Right atrium auricular region (tissue), 2 donors: Measurements from ENCODE around the gene DCAF6. TPM values are rescaled to one million over a fixed set of nuclear protein-coding genes. Genes with fewer than 3 reads are reported as not detected.

Source experiments
- DNase-seq: peaks from one replicate; pipeline ENCODE4 v3.0.0-alpha.2; 2019; ENCODE audit warnings: low spot score
- H3K27ac ChIP-seq, 2 donors: fragments of 200-600 bp; sonication (generic); 1 replicate in 1 of 2; 2 replicates in 1 of 2; pipeline ENCODE4 v1.5.1; 2016 to 2019
- H3K27me3 ChIP-seq, 2 donors: fragments of 200-600 bp; sonication (generic); one replicate each; pipeline versions ENCODE4 v1.5.1 to v1.6.0; 2017 to 2019
- H3K36me3 ChIP-seq: fragments of 200-600 bp; sonication (generic); one replicate; pipeline ENCODE4 v1.5.1; 2016
- H3K4me1 ChIP-seq, 2 donors: fragments of 200-600 bp; sonication (generic); one replicate each; pipeline versions ENCODE4 v1.5.1 to v1.6.0; 2017 to 2019
- H3K4me3 ChIP-seq, 2 donors: fragments of 200-600 bp; sonication (generic); 1 replicate in 1 of 2; 2 replicates in 1 of 2; pipeline ENCODE4 v1.5.1; 2017 to 2019; ENCODE audit warnings: mild to moderate bottlenecking in 1 of 2, moderate library complexity in 1 of 2
- H3K9me3 ChIP-seq, 2 donors: fragments of 200-600 bp; sonication (generic); one replicate each; pipeline ENCODE4 v1.5.1; 2019
- total RNA-seq, 2 donors: library from RNA; depleted of rRNA; stranded (reverse); fragments of >200 nt; gene quantifications; one replicate each; pipeline ENCODE4 v1.1.0, GENCODE V29; 2016
- TF ChIP-seq, protein P1 (sequence below), 2 donors: fragments of 200-600 bp; sonication (generic); IDR thresholded peaks; one replicate each; pipeline ENCODE4 v1.5.1; 2019; ENCODE audit warnings: antibody characterized with exemption in 2 of 2

DCAF6 gene
- total RNA-seq, 2 donors from 2014 or later, result 126 to 161 TPM

DNA sequence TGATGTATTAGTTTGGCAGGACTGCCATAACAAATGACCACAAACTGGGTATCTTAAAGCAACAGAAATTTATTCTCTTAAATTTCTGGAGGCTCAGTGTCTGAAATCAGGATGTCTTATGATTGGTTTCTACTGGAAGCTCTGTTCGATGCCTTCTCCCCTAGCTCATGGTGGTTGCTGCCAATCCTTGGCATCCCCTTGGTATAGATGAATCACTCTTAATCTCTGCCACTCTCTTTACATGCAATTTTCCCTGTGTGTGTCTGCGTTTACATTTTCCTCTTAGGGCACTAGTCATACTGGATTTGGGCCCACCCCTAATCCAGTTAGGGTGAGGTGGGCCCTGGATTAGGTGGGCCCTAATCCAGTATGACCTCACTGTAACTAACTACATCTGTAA is 55.1 kb downstream of the DCAF6 start:
- no peak overlapping the region for H3K4me3 ChIP-seq
- H3K36me3 ChIP-seq, result peaks cover 17% of the 10 kb centered on the region
- no peaks in the 10 kb centered on the region for H3K27me3 ChIP-seq
- TF ChIP-seq, protein P1, sequence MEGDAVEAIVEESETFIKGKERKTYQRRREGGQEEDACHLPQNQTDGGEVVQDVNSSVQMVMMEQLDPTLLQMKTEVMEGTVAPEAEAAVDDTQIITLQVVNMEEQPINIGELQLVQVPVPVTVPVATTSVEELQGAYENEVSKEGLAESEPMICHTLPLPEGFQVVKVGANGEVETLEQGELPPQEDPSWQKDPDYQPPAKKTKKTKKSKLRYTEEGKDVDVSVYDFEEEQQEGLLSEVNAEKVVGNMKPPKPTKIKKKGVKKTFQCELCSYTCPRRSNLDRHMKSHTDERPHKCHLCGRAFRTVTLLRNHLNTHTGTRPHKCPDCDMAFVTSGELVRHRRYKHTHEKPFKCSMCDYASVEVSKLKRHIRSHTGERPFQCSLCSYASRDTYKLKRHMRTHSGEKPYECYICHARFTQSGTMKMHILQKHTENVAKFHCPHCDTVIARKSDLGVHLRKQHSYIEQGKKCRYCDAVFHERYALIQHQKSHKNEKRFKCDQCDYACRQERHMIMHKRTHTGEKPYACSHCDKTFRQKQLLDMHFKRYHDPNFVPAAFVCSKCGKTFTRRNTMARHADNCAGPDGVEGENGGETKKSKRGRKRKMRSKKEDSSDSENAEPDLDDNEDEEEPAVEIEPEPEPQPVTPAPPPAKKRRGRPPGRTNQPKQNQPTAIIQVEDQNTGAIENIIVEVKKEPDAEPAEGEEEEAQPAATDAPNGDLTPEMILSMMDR (IDR thresholded peaks at IDR 0.05), result no peak
- no peaks in the 10 kb centered on the region for H3K9me3 ChIP-seq
- H3K4me1 ChIP-seq, result no peaks in the 10 kb centered on the region
- no peak for DNase-seq
- no peak overlapping the region for H3K27ac ChIP-seq

DNA sequence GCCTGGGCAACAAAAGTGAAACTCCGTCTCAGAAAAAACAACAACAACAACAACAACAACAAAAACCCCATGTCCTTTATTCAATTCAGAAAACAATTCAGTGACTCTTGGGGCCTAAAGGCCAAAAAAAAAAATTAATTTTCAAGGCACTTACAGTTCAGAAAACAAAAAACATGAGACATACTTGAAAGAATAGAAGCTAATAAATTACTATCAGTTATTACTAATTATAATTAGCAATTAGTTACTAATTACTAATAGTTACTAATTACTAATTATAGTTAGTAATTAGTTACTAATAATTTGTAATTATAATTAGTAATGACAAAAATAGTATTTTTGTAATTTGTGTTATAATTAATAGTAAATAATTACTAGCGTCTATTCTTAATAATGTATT is 57.2 kb downstream of the DCAF6 start:
- TF ChIP-seq, protein P1 (IDR thresholded peaks at IDR 0.05), result no peak
- Histone ChIP-seq H3K27ac (no peak overlapping the region), H3K4me3 (no peak overlapping the region), H3K27me3 (no peaks in the 10 kb centered on the region), H3K36me3 (peaks cover 17% of the 10 kb centered on the region), H3K9me3 (no peaks in the 10 kb centered on the region), H3K4me1 (no peaks in the 10 kb centered on the region)
- no peak for DNase-seq

DNA sequence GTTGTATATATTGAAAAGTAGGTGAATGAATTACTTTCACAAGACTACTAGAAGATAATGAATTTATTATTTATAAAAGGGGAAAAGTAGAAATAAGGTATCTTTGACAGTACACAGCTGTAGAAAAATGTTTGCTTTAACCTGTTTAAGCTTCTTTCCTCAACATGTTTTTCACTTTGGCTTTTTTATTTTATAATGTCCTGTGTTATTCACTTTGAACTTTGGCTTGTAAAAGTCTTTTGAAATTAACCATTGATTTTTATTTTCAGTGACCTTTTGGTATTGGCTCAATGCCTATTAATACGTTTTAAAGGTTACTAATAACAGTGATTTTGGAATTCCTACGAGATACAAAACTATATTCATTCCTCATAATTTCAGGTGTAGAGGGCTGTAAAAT is 58.1 kb downstream of the DCAF6 start:
- Histone ChIP-seq H3K27ac (no peak overlapping the region), H3K9me3 (no peaks in the 10 kb centered on the region), H3K27me3 (no peaks in the 10 kb centered on the region), H3K4me3 (no peak overlapping the region), H3K36me3 (peaks cover 17% of the 10 kb centered on the region), H3K4me1 (peaks cover 0 to 4% of the 10 kb centered on the region in 2 donors)
- TF ChIP-seq, protein P1 (IDR thresholded peaks at IDR 0.05), result no peak
- DNase-seq, result no peak

DNA sequence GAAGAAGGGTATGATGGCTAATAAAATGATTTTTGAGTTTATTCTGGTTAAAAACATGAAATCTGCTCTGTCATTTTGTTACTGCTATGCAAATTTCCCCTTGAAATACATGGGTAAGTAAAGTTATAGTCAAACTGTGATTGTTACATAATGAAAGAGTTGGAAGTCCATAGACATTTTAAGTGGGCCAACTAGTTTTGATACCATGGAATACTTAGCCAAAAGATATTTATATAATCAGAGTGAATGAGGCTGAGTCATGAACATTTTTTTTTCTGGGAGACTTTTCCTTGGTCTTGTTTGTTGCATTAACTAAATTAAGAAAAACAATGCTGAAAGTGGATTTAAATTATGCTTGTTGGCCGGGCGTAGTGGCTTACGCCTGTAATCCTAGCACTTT is 58.6 kb downstream of the DCAF6 start:
- H3K4me3 ChIP-seq, result no peak overlapping the region
- no peaks in the 10 kb centered on the region for H3K9me3 ChIP-seq
- H3K27ac ChIP-seq, result no peak overlapping the region
- H3K4me1 ChIP-seq, result peaks cover 0 to 4% of the 10 kb centered on the region in 2 donors
- DNase-seq, result no peak
- no peaks in the 10 kb centered on the region for H3K27me3 ChIP-seq
- peaks cover 17% of the 10 kb centered on the region for H3K36me3 ChIP-seq
- TF ChIP-seq, protein P1 (IDR thresholded peaks at IDR 0.05), result no peak

DNA sequence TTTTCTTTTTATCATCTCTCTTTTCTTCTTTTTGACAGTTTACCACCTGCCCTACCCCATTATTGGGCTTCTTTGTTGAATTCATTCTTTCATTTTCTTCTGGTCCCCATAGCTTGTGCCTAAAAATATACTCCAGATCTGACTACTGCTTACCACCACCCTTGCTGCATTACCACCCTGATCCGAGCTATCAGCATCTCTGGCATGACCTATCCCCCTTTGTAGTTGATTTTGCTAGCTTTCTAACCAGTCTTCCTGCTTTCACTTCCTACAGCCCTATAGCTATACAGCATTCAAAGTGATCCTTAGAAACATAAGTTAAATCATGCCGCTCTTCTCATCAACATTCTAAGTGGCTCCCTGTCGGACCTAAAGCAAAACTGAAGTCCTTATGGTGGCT is 59.8 kb downstream of the DCAF6 start:
- no peak for DNase-seq
- no peak overlapping the region for H3K27ac ChIP-seq
- TF ChIP-seq, protein P1 (IDR thresholded peaks at IDR 0.05), result no peak
- H3K9me3 ChIP-seq, result no peaks in the 10 kb centered on the region
- H3K36me3 ChIP-seq, result peaks cover 17% of the 10 kb centered on the region
- no peak overlapping the region for H3K4me3 ChIP-seq
- peaks cover 0 to 4% of the 10 kb centered on the region in 2 donors for H3K4me1 ChIP-seq
- no peaks in the 10 kb centered on the region for H3K27me3 ChIP-seq

DNA sequence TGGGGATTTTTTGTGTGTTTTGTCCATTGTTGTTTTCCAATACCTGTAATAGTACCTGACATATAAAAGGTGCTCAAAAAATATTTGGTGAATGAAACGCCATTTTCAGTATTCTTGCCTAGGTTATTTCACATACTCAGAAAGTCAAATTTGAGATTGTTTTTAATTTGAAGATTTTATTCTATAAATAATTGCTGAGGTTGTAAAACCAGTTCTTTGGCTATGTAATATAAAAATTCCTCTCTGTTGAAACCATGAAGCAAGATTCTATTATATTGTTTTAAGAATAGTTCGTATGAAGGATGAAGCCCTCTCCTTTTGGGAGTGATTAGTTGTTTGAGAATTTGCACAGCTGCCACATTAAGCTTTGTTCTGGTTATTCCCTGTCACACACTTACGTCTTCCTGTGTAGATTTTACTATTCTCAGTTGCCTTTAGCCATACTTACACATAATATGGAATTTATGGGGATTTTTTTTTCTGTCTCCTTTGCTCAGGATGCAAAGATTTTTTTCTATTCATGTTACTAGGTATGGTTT is 60.6 kb downstream of the DCAF6 start:
- TF ChIP-seq, protein P1 (IDR thresholded peaks at IDR 0.05), result no peak
- Histone ChIP-seq H3K27ac (no peak overlapping the region), H3K4me1 (peaks cover 0 to 4% of the 10 kb centered on the region in 2 donors), H3K27me3 (no peaks in the 10 kb centered on the region), H3K36me3 (peaks cover 10% of the 10 kb centered on the region), H3K4me3 (no peak overlapping the region), H3K9me3 (no peaks in the 10 kb centered on the region)
- DNase-seq, result no peak
